ENCODE data around the gene AGAP1. TPM values are rescaled to one million over a fixed set of nuclear protein-coding genes. Genes with fewer than 3 reads are reported as not detected.

AGAP1 gene
- polyA plus RNA-seq, 1 donor from 2014 or later, result 17.4 TPM

- no peaks in the 10 kb centered on the region for H3F3A ChIP-seq (ENCODE audit: insufficient read depth, low read length, poor library complexity, severe bottlenecking)
- no peak overlapping the region for H3K9ac ChIP-seq (ENCODE audit: low read length)
- H3K4me3 ChIP-seq (ENCODE audit: low read length), result no peak overlapping the region
- no peak overlapping the region for H2AFZ ChIP-seq (ENCODE audit: low read depth, low read length)
- no peaks in the 10 kb centered on the region for H3K27me3 ChIP-seq (ENCODE audit: insufficient read depth, low read depth, low read length)
- no peak overlapping the region for H3K4me2 ChIP-seq (ENCODE audit: low read length)
- H3K9me2 ChIP-seq (ENCODE audit: insufficient read depth, low read length), result no peaks in the 10 kb centered on the region
- H3K9me3 ChIP-seq (ENCODE audit: low read length), result no peaks in the 10 kb centered on the region
- no peaks in the 10 kb centered on the region for H3K36me3 ChIP-seq (ENCODE audit: insufficient read depth, low read length)
- TF ChIP-seq MXI1 (conservative IDR thresholded peaks at IDR 0.05; ENCODE audit: poor library complexity, severe bottlenecking) (no peak), SMC3 (conservative IDR thresholded peaks at IDR 0.05; ENCODE audit: poor library complexity) (no peak), RAD21 (conservative IDR thresholded peaks at IDR 0.05) (no peak), POLR2AphosphoS5 (IDR thresholded peaks at IDR 0.05) (no peak), EP300 (conservative IDR thresholded peaks at IDR 0.05; ENCODE audit: poor library complexity, severe bottlenecking) (no peak), EZH2 (IDR thresholded peaks at IDR 0.05; ENCODE audit: borderline replicate concordance, insufficient read depth, low read length, poor library complexity, severe bottlenecking) (no peak), TAF1 (IDR thresholded peaks at IDR 0.05; ENCODE audit: low read depth) (no peak)
- TF ChIP-seq, protein P1, sequence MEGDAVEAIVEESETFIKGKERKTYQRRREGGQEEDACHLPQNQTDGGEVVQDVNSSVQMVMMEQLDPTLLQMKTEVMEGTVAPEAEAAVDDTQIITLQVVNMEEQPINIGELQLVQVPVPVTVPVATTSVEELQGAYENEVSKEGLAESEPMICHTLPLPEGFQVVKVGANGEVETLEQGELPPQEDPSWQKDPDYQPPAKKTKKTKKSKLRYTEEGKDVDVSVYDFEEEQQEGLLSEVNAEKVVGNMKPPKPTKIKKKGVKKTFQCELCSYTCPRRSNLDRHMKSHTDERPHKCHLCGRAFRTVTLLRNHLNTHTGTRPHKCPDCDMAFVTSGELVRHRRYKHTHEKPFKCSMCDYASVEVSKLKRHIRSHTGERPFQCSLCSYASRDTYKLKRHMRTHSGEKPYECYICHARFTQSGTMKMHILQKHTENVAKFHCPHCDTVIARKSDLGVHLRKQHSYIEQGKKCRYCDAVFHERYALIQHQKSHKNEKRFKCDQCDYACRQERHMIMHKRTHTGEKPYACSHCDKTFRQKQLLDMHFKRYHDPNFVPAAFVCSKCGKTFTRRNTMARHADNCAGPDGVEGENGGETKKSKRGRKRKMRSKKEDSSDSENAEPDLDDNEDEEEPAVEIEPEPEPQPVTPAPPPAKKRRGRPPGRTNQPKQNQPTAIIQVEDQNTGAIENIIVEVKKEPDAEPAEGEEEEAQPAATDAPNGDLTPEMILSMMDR (IDR thresholded peaks at IDR 0.05; ENCODE audit: poor library complexity, severe bottlenecking), result no peak
- TF ChIP-seq, protein P2, sequence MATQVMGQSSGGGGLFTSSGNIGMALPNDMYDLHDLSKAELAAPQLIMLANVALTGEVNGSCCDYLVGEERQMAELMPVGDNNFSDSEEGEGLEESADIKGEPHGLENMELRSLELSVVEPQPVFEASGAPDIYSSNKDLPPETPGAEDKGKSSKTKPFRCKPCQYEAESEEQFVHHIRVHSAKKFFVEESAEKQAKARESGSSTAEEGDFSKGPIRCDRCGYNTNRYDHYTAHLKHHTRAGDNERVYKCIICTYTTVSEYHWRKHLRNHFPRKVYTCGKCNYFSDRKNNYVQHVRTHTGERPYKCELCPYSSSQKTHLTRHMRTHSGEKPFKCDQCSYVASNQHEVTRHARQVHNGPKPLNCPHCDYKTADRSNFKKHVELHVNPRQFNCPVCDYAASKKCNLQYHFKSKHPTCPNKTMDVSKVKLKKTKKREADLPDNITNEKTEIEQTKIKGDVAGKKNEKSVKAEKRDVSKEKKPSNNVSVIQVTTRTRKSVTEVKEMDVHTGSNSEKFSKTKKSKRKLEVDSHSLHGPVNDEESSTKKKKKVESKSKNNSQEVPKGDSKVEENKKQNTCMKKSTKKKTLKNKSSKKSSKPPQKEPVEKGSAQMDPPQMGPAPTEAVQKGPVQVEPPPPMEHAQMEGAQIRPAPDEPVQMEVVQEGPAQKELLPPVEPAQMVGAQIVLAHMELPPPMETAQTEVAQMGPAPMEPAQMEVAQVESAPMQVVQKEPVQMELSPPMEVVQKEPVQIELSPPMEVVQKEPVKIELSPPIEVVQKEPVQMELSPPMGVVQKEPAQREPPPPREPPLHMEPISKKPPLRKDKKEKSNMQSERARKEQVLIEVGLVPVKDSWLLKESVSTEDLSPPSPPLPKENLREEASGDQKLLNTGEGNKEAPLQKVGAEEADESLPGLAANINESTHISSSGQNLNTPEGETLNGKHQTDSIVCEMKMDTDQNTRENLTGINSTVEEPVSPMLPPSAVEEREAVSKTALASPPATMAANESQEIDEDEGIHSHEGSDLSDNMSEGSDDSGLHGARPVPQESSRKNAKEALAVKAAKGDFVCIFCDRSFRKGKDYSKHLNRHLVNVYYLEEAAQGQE (IDR thresholded peaks at IDR 0.05; ENCODE audit: borderline replicate concordance), result no peak
- H3K79me2 ChIP-seq (replicated peaks; ENCODE audit: insufficient read depth, low read length), result no peaks in the 10 kb centered on the region
- no peaks in the 10 kb centered on the region for H4K20me1 ChIP-seq (ENCODE audit: insufficient read depth)
- no peak overlapping the region for H3K27ac ChIP-seq (ENCODE audit: low read length)
These were observed 246.0 kb downstream of the AGAP1 start for GRCh38 chr2:235739704-235740415.

DNA sequence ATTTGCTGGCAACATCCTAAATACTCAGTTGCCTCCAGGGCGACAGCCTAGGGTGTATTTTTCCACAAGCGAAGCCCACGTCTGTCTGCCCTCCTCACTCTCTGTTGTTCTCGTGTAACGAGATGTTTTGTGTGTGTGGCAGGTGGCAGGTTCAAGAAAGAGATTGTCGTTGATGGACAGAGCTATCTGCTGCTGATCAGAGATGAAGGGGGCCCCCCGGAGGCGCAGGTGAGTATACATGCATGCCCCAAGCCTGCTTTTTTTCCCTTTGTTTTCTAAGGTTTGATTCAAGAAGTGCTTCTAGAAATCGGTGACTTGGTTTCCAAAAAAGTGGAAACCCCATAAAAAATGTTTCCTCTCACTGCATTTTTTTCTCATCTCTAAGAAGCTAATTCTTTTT is 247.0 kb downstream of the AGAP1 start:
- TF ChIP-seq POLR2AphosphoS5 (IDR thresholded peaks at IDR 0.05), result peak; percentile 20
- TF ChIP-seq SMC3 (conservative IDR thresholded peaks at IDR 0.05; ENCODE audit: poor library complexity), result peak; percentile 58
- peak; percentile 72 for TF ChIP-seq EP300 (conservative IDR thresholded peaks at IDR 0.05; ENCODE audit: poor library complexity, severe bottlenecking)
- peak; percentile 69 for TF ChIP-seq RAD21 (conservative IDR thresholded peaks at IDR 0.05)
- no peak for TF ChIP-seq MXI1 (conservative IDR thresholded peaks at IDR 0.05; ENCODE audit: poor library complexity, severe bottlenecking)
- no peak for TF ChIP-seq TAF1 (IDR thresholded peaks at IDR 0.05; ENCODE audit: low read depth)
- TF ChIP-seq, protein P1 (IDR thresholded peaks at IDR 0.05; ENCODE audit: poor library complexity, severe bottlenecking), result peak; percentile 68
- TF ChIP-seq EZH2 (IDR thresholded peaks at IDR 0.05; ENCODE audit: borderline replicate concordance, insufficient read depth, low read length, poor library complexity, severe bottlenecking), result no peak
- TF ChIP-seq, protein P2 (IDR thresholded peaks at IDR 0.05; ENCODE audit: borderline replicate concordance), result no peak
- Histone ChIP-seq H3K36me3 (ENCODE audit: insufficient read depth, low read length) (no peaks in the 10 kb centered on the region), H2AFZ (ENCODE audit: low read depth, low read length) (no peak overlapping the region), H3K27me3 (ENCODE audit: insufficient read depth, low read depth, low read length) (no peaks in the 10 kb centered on the region), H3F3A (ENCODE audit: insufficient read depth, low read length, poor library complexity, severe bottlenecking) (no peaks in the 10 kb centered on the region), H3K9me3 (ENCODE audit: low read length) (no peaks in the 10 kb centered on the region), H4K20me1 (ENCODE audit: insufficient read depth) (no peaks in the 10 kb centered on the region), H3K79me2 (replicated peaks; ENCODE audit: insufficient read depth, low read length) (no peaks in the 10 kb centered on the region), H3K9me2 (ENCODE audit: insufficient read depth, low read length) (no peaks in the 10 kb centered on the region), H3K27ac (ENCODE audit: low read length) (no peak overlapping the region), H3K9ac (ENCODE audit: low read length) (no peak overlapping the region), H3K4me2 (ENCODE audit: low read length) (no peak overlapping the region), H3K4me3 (ENCODE audit: low read length) (no peak overlapping the region)

All from neural cell (in vitro differentiated cells).